Measurements from ENCODE around the gene EFCAB11. TPM values are rescaled to one million over a fixed set of nuclear protein-coding genes. Genes with fewer than 3 reads are reported as not detected.

EFCAB11 gene
- total and polyA plus RNA-seq, 9 of the 15 experiments (the other 6 are each of a cell fraction or from before 2014, with no cell fraction given) = 13.4 to 37.9 (median 17.4) TPM

DNA sequence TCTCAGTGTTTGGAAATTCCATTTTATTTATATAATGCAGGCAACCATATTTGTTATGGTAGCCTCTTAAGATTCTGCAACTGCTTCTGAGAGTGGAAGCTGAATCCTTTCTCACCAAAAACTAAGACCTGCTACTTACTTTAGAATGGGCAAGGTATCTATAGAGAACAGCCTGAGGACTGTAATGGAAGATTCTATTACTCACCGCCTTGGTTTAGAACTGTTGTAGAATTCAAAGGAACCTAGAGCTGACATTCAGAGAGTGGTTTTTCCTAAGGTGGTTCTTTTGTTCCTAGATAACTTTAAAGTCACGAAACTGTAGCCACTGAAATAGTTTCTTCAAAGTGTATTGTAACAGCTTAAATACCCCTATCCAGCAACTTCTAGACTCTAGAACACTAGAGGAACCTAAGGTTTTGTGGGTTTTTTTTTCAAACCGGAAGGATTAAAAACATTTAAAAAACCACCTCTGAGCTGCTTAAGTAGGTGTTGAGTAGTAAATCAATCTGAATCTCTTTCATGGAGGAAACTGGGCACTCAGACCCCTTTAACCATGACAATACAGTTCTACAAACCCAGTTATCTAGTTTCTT lies 5.4 kb upstream of the EFCAB11 start (continued):
- TF ChIP-seq, protein P1, sequence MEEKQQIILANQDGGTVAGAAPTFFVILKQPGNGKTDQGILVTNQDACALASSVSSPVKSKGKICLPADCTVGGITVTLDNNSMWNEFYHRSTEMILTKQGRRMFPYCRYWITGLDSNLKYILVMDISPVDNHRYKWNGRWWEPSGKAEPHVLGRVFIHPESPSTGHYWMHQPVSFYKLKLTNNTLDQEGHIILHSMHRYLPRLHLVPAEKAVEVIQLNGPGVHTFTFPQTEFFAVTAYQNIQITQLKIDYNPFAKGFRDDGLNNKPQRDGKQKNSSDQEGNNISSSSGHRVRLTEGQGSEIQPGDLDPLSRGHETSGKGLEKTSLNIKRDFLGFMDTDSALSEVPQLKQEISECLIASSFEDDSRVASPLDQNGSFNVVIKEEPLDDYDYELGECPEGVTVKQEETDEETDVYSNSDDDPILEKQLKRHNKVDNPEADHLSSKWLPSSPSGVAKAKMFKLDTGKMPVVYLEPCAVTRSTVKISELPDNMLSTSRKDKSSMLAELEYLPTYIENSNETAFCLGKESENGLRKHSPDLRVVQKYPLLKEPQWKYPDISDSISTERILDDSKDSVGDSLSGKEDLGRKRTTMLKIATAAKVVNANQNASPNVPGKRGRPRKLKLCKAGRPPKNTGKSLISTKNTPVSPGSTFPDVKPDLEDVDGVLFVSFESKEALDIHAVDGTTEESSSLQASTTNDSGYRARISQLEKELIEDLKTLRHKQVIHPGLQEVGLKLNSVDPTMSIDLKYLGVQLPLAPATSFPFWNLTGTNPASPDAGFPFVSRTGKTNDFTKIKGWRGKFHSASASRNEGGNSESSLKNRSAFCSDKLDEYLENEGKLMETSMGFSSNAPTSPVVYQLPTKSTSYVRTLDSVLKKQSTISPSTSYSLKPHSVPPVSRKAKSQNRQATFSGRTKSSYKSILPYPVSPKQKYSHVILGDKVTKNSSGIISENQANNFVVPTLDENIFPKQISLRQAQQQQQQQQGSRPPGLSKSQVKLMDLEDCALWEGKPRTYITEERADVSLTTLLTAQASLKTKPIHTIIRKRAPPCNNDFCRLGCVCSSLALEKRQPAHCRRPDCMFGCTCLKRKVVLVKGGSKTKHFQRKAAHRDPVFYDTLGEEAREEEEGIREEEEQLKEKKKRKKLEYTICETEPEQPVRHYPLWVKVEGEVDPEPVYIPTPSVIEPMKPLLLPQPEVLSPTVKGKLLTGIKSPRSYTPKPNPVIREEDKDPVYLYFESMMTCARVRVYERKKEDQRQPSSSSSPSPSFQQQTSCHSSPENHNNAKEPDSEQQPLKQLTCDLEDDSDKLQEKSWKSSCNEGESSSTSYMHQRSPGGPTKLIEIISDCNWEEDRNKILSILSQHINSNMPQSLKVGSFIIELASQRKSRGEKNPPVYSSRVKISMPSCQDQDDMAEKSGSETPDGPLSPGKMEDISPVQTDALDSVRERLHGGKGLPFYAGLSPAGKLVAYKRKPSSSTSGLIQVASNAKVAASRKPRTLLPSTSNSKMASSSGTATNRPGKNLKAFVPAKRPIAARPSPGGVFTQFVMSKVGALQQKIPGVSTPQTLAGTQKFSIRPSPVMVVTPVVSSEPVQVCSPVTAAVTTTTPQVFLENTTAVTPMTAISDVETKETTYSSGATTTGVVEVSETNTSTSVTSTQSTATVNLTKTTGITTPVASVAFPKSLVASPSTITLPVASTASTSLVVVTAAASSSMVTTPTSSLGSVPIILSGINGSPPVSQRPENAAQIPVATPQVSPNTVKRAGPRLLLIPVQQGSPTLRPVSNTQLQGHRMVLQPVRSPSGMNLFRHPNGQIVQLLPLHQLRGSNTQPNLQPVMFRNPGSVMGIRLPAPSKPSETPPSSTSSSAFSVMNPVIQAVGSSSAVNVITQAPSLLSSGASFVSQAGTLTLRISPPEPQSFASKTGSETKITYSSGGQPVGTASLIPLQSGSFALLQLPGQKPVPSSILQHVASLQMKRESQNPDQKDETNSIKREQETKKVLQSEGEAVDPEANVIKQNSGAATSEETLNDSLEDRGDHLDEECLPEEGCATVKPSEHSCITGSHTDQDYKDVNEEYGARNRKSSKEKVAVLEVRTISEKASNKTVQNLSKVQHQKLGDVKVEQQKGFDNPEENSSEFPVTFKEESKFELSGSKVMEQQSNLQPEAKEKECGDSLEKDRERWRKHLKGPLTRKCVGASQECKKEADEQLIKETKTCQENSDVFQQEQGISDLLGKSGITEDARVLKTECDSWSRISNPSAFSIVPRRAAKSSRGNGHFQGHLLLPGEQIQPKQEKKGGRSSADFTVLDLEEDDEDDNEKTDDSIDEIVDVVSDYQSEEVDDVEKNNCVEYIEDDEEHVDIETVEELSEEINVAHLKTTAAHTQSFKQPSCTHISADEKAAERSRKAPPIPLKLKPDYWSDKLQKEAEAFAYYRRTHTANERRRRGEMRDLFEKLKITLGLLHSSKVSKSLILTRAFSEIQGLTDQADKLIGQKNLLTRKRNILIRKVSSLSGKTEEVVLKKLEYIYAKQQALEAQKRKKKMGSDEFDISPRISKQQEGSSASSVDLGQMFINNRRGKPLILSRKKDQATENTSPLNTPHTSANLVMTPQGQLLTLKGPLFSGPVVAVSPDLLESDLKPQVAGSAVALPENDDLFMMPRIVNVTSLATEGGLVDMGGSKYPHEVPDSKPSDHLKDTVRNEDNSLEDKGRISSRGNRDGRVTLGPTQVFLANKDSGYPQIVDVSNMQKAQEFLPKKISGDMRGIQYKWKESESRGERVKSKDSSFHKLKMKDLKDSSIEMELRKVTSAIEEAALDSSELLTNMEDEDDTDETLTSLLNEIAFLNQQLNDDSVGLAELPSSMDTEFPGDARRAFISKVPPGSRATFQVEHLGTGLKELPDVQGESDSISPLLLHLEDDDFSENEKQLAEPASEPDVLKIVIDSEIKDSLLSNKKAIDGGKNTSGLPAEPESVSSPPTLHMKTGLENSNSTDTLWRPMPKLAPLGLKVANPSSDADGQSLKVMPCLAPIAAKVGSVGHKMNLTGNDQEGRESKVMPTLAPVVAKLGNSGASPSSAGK (IDR thresholded peaks at IDR 0.05) = no peak
- TF ChIP-seq STAT5A (IDR thresholded peaks at IDR 0.05; ENCODE audit: borderline replicate concordance, low read length) (no peak), TEAD2 (tag; IDR thresholded peaks at IDR 0.05) (no peak), YY1 (IDR thresholded peaks at IDR 0.05; ENCODE audit: borderline replicate concordance in 1 of 3, control insufficient read depth in 1 of 3, extremely low read depth in 1 of 3, insufficient read depth in 3 of 3, insufficient read length in 1 of 3, insufficient replicate concordance in 2 of 3, low read depth in 1 of 3, low read length in 2 of 3) (no peak), MYBL2 (IDR thresholded peaks at IDR 0.05; ENCODE audit: low read depth) (no peak), MYBL2 (CRISPR knock-in tag; IDR thresholded peaks at IDR 0.05; ENCODE audit: borderline replicate concordance) (no peak), KDM1A (IDR thresholded peaks at IDR 0.05) (no peak)
- TF ChIP-seq, protein P2, sequence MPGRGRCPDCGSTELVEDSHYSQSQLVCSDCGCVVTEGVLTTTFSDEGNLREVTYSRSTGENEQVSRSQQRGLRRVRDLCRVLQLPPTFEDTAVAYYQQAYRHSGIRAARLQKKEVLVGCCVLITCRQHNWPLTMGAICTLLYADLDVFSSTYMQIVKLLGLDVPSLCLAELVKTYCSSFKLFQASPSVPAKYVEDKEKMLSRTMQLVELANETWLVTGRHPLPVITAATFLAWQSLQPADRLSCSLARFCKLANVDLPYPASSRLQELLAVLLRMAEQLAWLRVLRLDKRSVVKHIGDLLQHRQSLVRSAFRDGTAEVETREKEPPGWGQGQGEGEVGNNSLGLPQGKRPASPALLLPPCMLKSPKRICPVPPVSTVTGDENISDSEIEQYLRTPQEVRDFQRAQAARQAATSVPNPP (IDR thresholded peaks at IDR 0.05; ENCODE audit: borderline replicate concordance, insufficient read depth, insufficient read length) = no peak
- TF ChIP-seq, protein P3, sequence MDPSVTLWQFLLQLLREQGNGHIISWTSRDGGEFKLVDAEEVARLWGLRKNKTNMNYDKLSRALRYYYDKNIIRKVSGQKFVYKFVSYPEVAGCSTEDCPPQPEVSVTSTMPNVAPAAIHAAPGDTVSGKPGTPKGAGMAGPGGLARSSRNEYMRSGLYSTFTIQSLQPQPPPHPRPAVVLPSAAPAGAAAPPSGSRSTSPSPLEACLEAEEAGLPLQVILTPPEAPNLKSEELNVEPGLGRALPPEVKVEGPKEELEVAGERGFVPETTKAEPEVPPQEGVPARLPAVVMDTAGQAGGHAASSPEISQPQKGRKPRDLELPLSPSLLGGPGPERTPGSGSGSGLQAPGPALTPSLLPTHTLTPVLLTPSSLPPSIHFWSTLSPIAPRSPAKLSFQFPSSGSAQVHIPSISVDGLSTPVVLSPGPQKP (CRISPR knock-in tag; IDR thresholded peaks at IDR 0.05) = no peak
- TF ChIP-seq, protein P4, sequence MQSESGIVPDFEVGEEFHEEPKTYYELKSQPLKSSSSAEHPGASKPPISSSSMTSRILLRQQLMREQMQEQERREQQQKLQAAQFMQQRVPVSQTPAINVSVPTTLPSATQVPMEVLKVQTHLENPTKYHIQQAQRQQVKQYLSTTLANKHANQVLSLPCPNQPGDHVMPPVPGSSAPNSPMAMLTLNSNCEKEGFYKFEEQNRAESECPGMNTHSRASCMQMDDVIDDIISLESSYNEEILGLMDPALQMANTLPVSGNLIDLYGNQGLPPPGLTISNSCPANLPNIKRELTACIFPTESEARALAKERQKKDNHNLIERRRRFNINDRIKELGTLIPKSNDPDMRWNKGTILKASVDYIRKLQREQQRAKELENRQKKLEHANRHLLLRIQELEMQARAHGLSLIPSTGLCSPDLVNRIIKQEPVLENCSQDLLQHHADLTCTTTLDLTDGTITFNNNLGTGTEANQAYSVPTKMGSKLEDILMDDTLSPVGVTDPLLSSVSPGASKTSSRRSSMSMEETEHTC (IDR thresholded peaks at IDR 0.05) = no peak
